OCI-LY7 (cell line): ENCODE measurements around the gene SIGLEC5. TPM values are rescaled to one million over a fixed set of nuclear protein-coding genes. Genes with fewer than 3 reads are reported as not detected.
A peak's percentile ranks its signal among the peaks of the same experiment; 100 is the strongest.

Experiments
- BruUV-seq: library from RNA; stranded (reverse); fragments of 400-500 nt; replicated peaks from 2 replicates; lab custom pipeline; 2021; lab: Mats Ljungman, UMichigan
- CTCF ChIA-PET: fragments of 300-600 bp; sonication (Branson Sonifier 250); formaldehyde crosslinking; loops from one replicate; lab custom pipeline; 2022; ENCODE audit warnings: antibody characterized with exemption; ENCODE audit not compliant: unreplicated experiment; lab: Charles Lee
- POLR2A ChIA-PET: fragments of 300-600 bp; sonication (Branson Sonifier 250); formaldehyde crosslinking; loops from one replicate; lab custom pipeline; 2022; ENCODE audit warnings: antibody characterized with exemption; lab: Charles Lee
- DNase-seq: peaks from one replicate; pipeline ENCODE4 v3.0.0-alpha.2; 2015; ENCODE audit warnings: low spot score
- H2AFZ ChIP-seq: fragments of 200-600 bp; sonication (generic), shearing (Covaris generic); 2 replicates; pipeline ENCODE4 v1.6.1; 2014; ENCODE audit warnings: mild to moderate bottlenecking, antibody characterized with exemption, low read length, moderate library complexity
- H3K27ac ChIP-seq: fragments of 200-600 bp; sonication (generic); 2 replicates; pipeline ENCODE4 v1.5.1; 2014; ENCODE audit warnings: mixed run types, low read depth, mild to moderate bottlenecking, moderate library complexity, low read length, inconsistent platforms; ENCODE audit not compliant: poor library complexity, severe bottlenecking
- H3K36me3 ChIP-seq: fragments of 200-600 bp; sonication (generic); 2 replicates; pipeline ENCODE4 v1.6.1; 2014; ENCODE audit warnings: mild to moderate bottlenecking, antibody characterized with exemption, low read length, moderate library complexity, mixed read lengths; ENCODE audit not compliant: insufficient read depth
- H3K4me1 ChIP-seq: fragments of 200-600 bp; sonication (generic); 2 replicates; pipeline ENCODE4 v1.5.1; 2014; ENCODE audit warnings: mild to moderate bottlenecking, low read length; ENCODE audit not compliant: insufficient read depth, poor library complexity, severe bottlenecking
- H3K4me2 ChIP-seq: fragments of 200-600 bp; sonication (generic); 2 replicates; pipeline ENCODE4 v1.6.1; 2014; ENCODE audit warnings: mild to moderate bottlenecking, low read length
- H3K4me3 ChIP-seq: fragments of 200-600 bp; sonication (generic); 2 replicates; pipeline ENCODE4 v1.5.1; 2014; ENCODE audit warnings: mild to moderate bottlenecking, low read depth, low read length; ENCODE audit not compliant: poor library complexity, severe bottlenecking
- H3K79me2 ChIP-seq: fragments of 200-600 bp; sonication (generic); 2 replicates; pipeline ENCODE4 v1.6.1; 2016; ENCODE audit warnings: low read depth, mild to moderate bottlenecking, low read length, moderate library complexity, mixed read lengths; ENCODE audit not compliant: insufficient read depth
- H3K9me2 ChIP-seq: fragments of 200-600 bp; sonication (generic); 2 replicates; pipeline ENCODE4 v1.6.1; 2016; ENCODE audit warnings: mild to moderate bottlenecking, low read length, mixed read lengths; ENCODE audit not compliant: insufficient read depth
- H3K9me3 ChIP-seq: fragments of 200-600 bp; sonication (generic); 2 replicates; pipeline ENCODE4 v1.6.1; 2014; ENCODE audit warnings: mild to moderate bottlenecking, mixed run types, low read length, mixed read lengths
- H4K20me1 ChIP-seq: fragments of 200-600 bp; sonication (generic); 2 replicates; pipeline ENCODE4 v1.6.1; 2014; ENCODE audit warnings: mild to moderate bottlenecking, antibody characterized with exemption, low read length, moderate library complexity, mixed read lengths; ENCODE audit not compliant: insufficient read depth
- EZH2phosphoT487 ChIP-seq: fragments of 200-600 bp; sonication (generic); IDR thresholded peaks from 2 replicates; pipeline ENCODE4 v1.6.1; 2018; ENCODE audit warnings: low read depth, borderline replicate concordance, mild to moderate bottlenecking, mixed run types, antibody characterized with exemption, low read length, moderate library complexity, mixed read lengths
- intact Hi-C: fragments of 100-400 bp; cut with micrococcal nuclease; formaldehyde crosslinking; loops from one replicate; pipeline ENCODE4 v1.10.0; 2022; ENCODE audit not compliant: unreplicated experiment
- total RNA-seq, 2 experiments: library from RNA; depleted of rRNA in 1 of 2; stranded (reverse); fragments of >200 nt in 1 of 2; shearing (Covaris generic) in 1 of 2; gene quantifications; 2 replicates each; pipeline ENCODE4 v1.2.3, GENCODE V29; 2014 to 2022
- TF ChIP-seq, protein P1 (sequence below): fragments of 200-600 bp; sonication (generic); conservative IDR thresholded peaks from 2 replicates; pipeline ENCODE4 v1.5.1; 2014; ENCODE audit warnings: mild to moderate bottlenecking, antibody characterized with exemption, low read length, moderate library complexity, mixed read lengths

The SIGLEC5 gene
- total RNA-seq, 2 experiments from 2014 or later = not detected

- CTCF ChIA-PET = no interaction called here
Measured at GRCh38 chr19:51668216-51668615, 38.0 kb upstream of the SIGLEC5 start.

GRCh38 chr19:51664997-51665396 lies 34.8 kb upstream of the SIGLEC5 start:
- Histone ChIP-seq H3K9me3 (no peaks in the 10 kb centered on the region), H4K20me1 (no peaks in the 10 kb centered on the region), H3K4me3 (no peak overlapping the region), H3K36me3 (no peaks in the 10 kb centered on the region), H3K4me2 (no peak overlapping the region), H3K79me2 (no peaks in the 10 kb centered on the region), H3K4me1 (no peaks in the 10 kb centered on the region), H2AFZ (no peak overlapping the region), H3K27ac (no peak overlapping the region), H3K9me2 (no peaks in the 10 kb centered on the region)
- BruUV-seq = no TSS peak
- no peak for DNase-seq
- TF ChIP-seq, protein P1, sequence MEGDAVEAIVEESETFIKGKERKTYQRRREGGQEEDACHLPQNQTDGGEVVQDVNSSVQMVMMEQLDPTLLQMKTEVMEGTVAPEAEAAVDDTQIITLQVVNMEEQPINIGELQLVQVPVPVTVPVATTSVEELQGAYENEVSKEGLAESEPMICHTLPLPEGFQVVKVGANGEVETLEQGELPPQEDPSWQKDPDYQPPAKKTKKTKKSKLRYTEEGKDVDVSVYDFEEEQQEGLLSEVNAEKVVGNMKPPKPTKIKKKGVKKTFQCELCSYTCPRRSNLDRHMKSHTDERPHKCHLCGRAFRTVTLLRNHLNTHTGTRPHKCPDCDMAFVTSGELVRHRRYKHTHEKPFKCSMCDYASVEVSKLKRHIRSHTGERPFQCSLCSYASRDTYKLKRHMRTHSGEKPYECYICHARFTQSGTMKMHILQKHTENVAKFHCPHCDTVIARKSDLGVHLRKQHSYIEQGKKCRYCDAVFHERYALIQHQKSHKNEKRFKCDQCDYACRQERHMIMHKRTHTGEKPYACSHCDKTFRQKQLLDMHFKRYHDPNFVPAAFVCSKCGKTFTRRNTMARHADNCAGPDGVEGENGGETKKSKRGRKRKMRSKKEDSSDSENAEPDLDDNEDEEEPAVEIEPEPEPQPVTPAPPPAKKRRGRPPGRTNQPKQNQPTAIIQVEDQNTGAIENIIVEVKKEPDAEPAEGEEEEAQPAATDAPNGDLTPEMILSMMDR = peak; percentile 55
- TF ChIP-seq EZH2phosphoT487 = no peak
- POLR2A ChIA-PET = no interaction called here
- intact Hi-C loops = loop anchor here (5.0 kb wide), 1 partner anchor 112 kb away; no protein-coding TSS in a partner anchor
- CTCF ChIA-PET = no interaction called here

More at GRCh38 chr19:51668216-51668615, 38.0 kb upstream of the SIGLEC5 start:
- H3K4me3 ChIP-seq = no peak overlapping the region
- H3K4me1 ChIP-seq = no peaks in the 10 kb centered on the region
- POLR2A ChIA-PET = no interaction called here
- no TSS peak for BruUV-seq
- H3K79me2 ChIP-seq = no peaks in the 10 kb centered on the region
- no peak overlapping the region for H3K27ac ChIP-seq
- H4K20me1 ChIP-seq = no peaks in the 10 kb centered on the region
- DNase-seq = no peak
- H3K36me3 ChIP-seq = no peaks in the 10 kb centered on the region
- intact Hi-C loops = no loop called here
- no peaks in the 10 kb centered on the region for H3K9me2 ChIP-seq
- no peaks in the 10 kb centered on the region for H3K9me3 ChIP-seq
- no peak overlapping the region for H2AFZ ChIP-seq
- TF ChIP-seq EZH2phosphoT487 = no peak
- TF ChIP-seq, protein P1 = no peak
- H3K4me2 ChIP-seq = no peak overlapping the region

GRCh38 chr19:51664131-51664530 lies 33.9 kb upstream of the SIGLEC5 start:
- no peaks in the 10 kb centered on the region for H3K9me3 ChIP-seq
- CTCF ChIA-PET = no interaction called here
- no peaks in the 10 kb centered on the region for H3K4me1 ChIP-seq
- no peak overlapping the region for H3K27ac ChIP-seq
- H3K79me2 ChIP-seq = no peaks in the 10 kb centered on the region
- no peak for DNase-seq
- intact Hi-C loops = loop anchor here (5.0 kb wide), 1 partner anchor 113 kb away; no protein-coding TSS in a partner anchor
- TF ChIP-seq, protein P1 = no peak
- no peak for TF ChIP-seq EZH2phosphoT487
- H3K4me3 ChIP-seq = no peak overlapping the region
- no TSS peak for BruUV-seq
- H3K9me2 ChIP-seq = no peaks in the 10 kb centered on the region
- no peaks in the 10 kb centered on the region for H4K20me1 ChIP-seq
- H3K36me3 ChIP-seq = no peaks in the 10 kb centered on the region
- H2AFZ ChIP-seq = no peak overlapping the region
- H3K4me2 ChIP-seq = no peak overlapping the region
- POLR2A ChIA-PET = no interaction called here
